Measurements from ENCODE around the gene VIT. TPM values are rescaled to one million over a fixed set of nuclear protein-coding genes. Genes with fewer than 3 reads are reported as not detected.
A peak's percentile ranks its signal among the peaks of the same experiment; 100 is the strongest.

Gene VIT
- total and polyA plus RNA-seq, 2 experiments from 2014 or later = 0.22 to 0.31 TPM

DNA sequence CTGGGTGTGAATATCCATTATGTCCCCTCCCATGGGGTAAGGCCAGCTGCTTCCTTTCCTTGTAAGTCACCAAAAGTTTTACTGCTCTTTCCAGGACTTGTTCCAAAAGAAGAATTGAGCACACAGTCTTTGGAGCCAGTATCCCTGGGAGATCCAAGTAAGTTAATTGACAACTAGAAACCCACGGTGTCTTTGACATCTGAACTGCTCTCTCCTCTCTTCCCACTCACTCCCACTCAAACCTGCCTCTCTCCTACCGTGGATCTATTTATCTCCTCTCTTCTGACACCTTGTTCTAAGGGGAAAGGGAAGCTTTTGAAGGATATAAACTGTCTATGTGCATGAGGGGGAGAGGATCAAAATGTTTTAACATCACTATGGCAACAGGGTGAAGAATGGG, 86.7 kb downstream of the VIT start:
- H3K27ac ChIP-seq = no peak overlapping the region
- H3K9ac ChIP-seq = no peak overlapping the region
- no peaks in the 10 kb centered on the region for H3K9me3 ChIP-seq (ENCODE audit: low read depth)
- H2AFZ ChIP-seq = no peak overlapping the region
- no peaks in the 10 kb centered on the region for H4K20me1 ChIP-seq (ENCODE audit: insufficient read depth)
- WGBS, 2 experiments (ENCODE audit: low coverage in 1 of 2, low lambda C conversion rate in 2 of 2, missing lambda C conversion rate in 2 of 2) = 10 to 12% methylated on average over 2 of the region's 2 CpGs
- peaks cover 8% of the 10 kb centered on the region; the same call in 1 of the 2 replicates for H3K4me1 ChIP-seq (ENCODE audit: insufficient read depth)
- no peaks in the 10 kb centered on the region for H3K36me3 ChIP-seq (ENCODE audit: low read depth)
- H3K79me2 ChIP-seq (ENCODE audit: insufficient read depth) = no peaks in the 10 kb centered on the region
- H3K9me2 ChIP-seq (ENCODE audit: insufficient read depth) = no peaks in the 10 kb centered on the region
- no peaks in the 10 kb centered on the region for H3F3A ChIP-seq (ENCODE audit: insufficient read depth)
- H3K27me3 ChIP-seq (replicated peaks; ENCODE audit: insufficient read depth) = no peaks in the 10 kb centered on the region
- in situ Hi-C loops (cut with MboI) = loop anchor here (25.0 kb wide), 1 partner anchor 221 kb away; no protein-coding TSS in a partner anchor
- no peak for DNase-seq
- no peak overlapping the region for H3K4me3 ChIP-seq
- TF ChIP-seq EZH2phosphoT487 (IDR thresholded peaks at IDR 0.05; ENCODE audit: insufficient read depth, low read depth) (no peak), EZH2 (IDR thresholded peaks at IDR 0.05; ENCODE audit: insufficient read depth, poor library complexity, severe bottlenecking) (no peak)
- no peak overlapping the region for H3K4me2 ChIP-seq (ENCODE audit: unreplicated experiment)

GRCh38 chr2:36785179-36785795, 88.8 kb downstream of the VIT start:
- H3K9me3 ChIP-seq (ENCODE audit: low read depth) = no peaks in the 10 kb centered on the region
- H3K79me2 ChIP-seq (ENCODE audit: insufficient read depth) = no peaks in the 10 kb centered on the region
- no peaks in the 10 kb centered on the region for H3K36me3 ChIP-seq (ENCODE audit: low read depth)
- H3K4me1 ChIP-seq (ENCODE audit: insufficient read depth) = peaks cover 8% of the 10 kb centered on the region; the same call in 1 of the 2 replicates
- H3K4me2 ChIP-seq (ENCODE audit: unreplicated experiment) = no peak overlapping the region
- 30 to 34% methylated on average over 5 of the region's 5 CpGs for WGBS, 2 experiments (ENCODE audit: low coverage in 1 of 2, low lambda C conversion rate in 2 of 2, missing lambda C conversion rate in 2 of 2)
- no peak overlapping the region for H3K4me3 ChIP-seq
- in situ Hi-C loops (cut with MboI) = loop anchor here (25.0 kb wide), 1 partner anchor 223 kb away; no protein-coding TSS in a partner anchor
- H3K27ac ChIP-seq = no peak overlapping the region
- H3K9ac ChIP-seq = no peak overlapping the region
- TF ChIP-seq EZH2phosphoT487 (IDR thresholded peaks at IDR 0.05; ENCODE audit: insufficient read depth, low read depth) (no peak), EZH2 (IDR thresholded peaks at IDR 0.05; ENCODE audit: insufficient read depth, poor library complexity, severe bottlenecking) (no peak)
- H4K20me1 ChIP-seq (ENCODE audit: insufficient read depth) = no peaks in the 10 kb centered on the region
- H2AFZ ChIP-seq = no peak overlapping the region
- H3F3A ChIP-seq (ENCODE audit: insufficient read depth) = no peaks in the 10 kb centered on the region
- peak; percentile 64 for DNase-seq
- no peaks in the 10 kb centered on the region; the same call in 1 of the 2 replicates for H3K27me3 ChIP-seq (replicated peaks; ENCODE audit: insufficient read depth)
- H3K9me2 ChIP-seq (ENCODE audit: insufficient read depth) = no peaks in the 10 kb centered on the region

DNA sequence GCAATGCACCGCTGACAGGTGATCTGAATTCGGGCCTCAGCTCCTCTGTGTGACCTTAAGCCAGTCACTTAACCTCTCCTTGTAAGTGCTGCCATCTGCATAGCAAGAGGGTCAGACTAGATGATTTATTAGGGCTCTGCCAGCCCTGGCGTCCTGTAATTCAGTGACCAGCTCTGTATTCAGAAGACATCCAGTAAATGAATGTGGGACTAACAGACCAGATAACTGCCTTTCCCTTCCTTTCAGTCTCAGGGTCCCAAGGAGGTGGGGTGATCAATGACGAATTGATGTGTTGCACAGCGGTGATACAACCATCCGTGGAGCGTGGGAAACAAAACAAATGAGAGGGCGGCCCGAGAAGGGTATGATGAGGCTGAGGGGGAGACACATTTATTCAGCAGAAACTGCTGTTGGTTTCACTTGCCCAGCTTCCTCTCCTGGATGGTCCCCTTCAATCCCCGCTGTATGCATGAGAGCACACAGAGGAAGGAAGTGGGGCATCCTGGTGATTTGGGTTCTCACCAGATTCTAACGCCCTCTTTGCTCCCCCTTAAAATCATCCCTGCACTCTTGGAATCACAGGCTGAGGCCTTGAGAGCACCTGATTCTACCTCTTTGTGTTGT, 92.8 kb downstream of the VIT start:
- no peak overlapping the region for H3K4me2 ChIP-seq (ENCODE audit: unreplicated experiment)
- H3K27me3 ChIP-seq (replicated peaks; ENCODE audit: insufficient read depth) = peaks cover 11% of the 10 kb centered on the region
- TF ChIP-seq EZH2 (IDR thresholded peaks at IDR 0.05; ENCODE audit: insufficient read depth, poor library complexity, severe bottlenecking) = no peak
- no peak for TF ChIP-seq EZH2phosphoT487 (IDR thresholded peaks at IDR 0.05; ENCODE audit: insufficient read depth, low read depth)
- DNase-seq = no peak
- no peaks in the 10 kb centered on the region for H3K79me2 ChIP-seq (ENCODE audit: insufficient read depth)
- no peak overlapping the region for H3K27ac ChIP-seq
- no peaks in the 10 kb centered on the region for H4K20me1 ChIP-seq (ENCODE audit: insufficient read depth)
- H3F3A ChIP-seq (ENCODE audit: insufficient read depth) = no peaks in the 10 kb centered on the region
- no peaks in the 10 kb centered on the region for H3K9me2 ChIP-seq (ENCODE audit: insufficient read depth)
- in situ Hi-C loops (cut with MboI) = loop anchor here (25.0 kb wide), 1 partner anchor 227 kb away; no protein-coding TSS in a partner anchor
- no peaks in the 10 kb centered on the region for H3K9me3 ChIP-seq (ENCODE audit: low read depth)
- no peak overlapping the region for H3K4me3 ChIP-seq
- H3K4me1 ChIP-seq (ENCODE audit: insufficient read depth) = no peaks in the 10 kb centered on the region
- WGBS, 2 experiments (ENCODE audit: low coverage in 1 of 2, low lambda C conversion rate in 2 of 2, missing lambda C conversion rate in 2 of 2) = 82 to 85% methylated on average over 11 of the region's 11 CpGs
- no peak overlapping the region for H3K9ac ChIP-seq
- no peak overlapping the region for H2AFZ ChIP-seq
- no peaks in the 10 kb centered on the region for H3K36me3 ChIP-seq (ENCODE audit: low read depth)

GRCh38 chr2:36792951-36793350, 96.4 kb downstream of the VIT start:
- Histone ChIP-seq H3K9me3 (ENCODE audit: low read depth) (no peaks in the 10 kb centered on the region), H2AFZ (no peak overlapping the region), H3K4me1 (ENCODE audit: insufficient read depth) (no peaks in the 10 kb centered on the region), H3K9me2 (ENCODE audit: insufficient read depth) (no peaks in the 10 kb centered on the region), H3K27me3 (replicated peaks; ENCODE audit: insufficient read depth) (peaks cover 11% of the 10 kb centered on the region), H3K4me3 (no peak overlapping the region), H3K4me2 (ENCODE audit: unreplicated experiment) (no peak overlapping the region), H3K36me3 (ENCODE audit: low read depth) (no peaks in the 10 kb centered on the region), H3F3A (ENCODE audit: insufficient read depth) (no peaks in the 10 kb centered on the region), H3K79me2 (ENCODE audit: insufficient read depth) (no peaks in the 10 kb centered on the region), H3K27ac (no peak overlapping the region), H4K20me1 (ENCODE audit: insufficient read depth) (no peaks in the 10 kb centered on the region), H3K9ac (no peak overlapping the region)
- TF ChIP-seq EZH2phosphoT487 (IDR thresholded peaks at IDR 0.05; ENCODE audit: insufficient read depth, low read depth) (no peak), EZH2 (IDR thresholded peaks at IDR 0.05; ENCODE audit: insufficient read depth, poor library complexity, severe bottlenecking) (no peak)
- no peak for DNase-seq
- in situ Hi-C loops (cut with MboI) = loop anchor here (25.0 kb wide), 1 partner anchor 231 kb away; no protein-coding TSS in a partner anchor
- WGBS, 2 experiments (ENCODE audit: low coverage in 1 of 2, low lambda C conversion rate in 2 of 2, missing lambda C conversion rate in 2 of 2) = 28% methylated on average over 2 of the region's 2 CpGs

Measured in GM23248 (cell line).